Caco-2 (cell line): Measurements from ENCODE around the gene GID4. TPM values are rescaled to one million over a fixed set of nuclear protein-coding genes. Genes with fewer than 3 reads are reported as not detected.

Source experiments
- BruUV-seq: library from RNA; stranded (reverse); fragments of 400-500 nt; replicated peaks from 2 replicates; lab custom pipeline; 2021; lab: Mats Ljungman, UMichigan
- CTCF ChIA-PET: fragments of 300-600 bp; sonication (Branson Sonifier 250); formaldehyde crosslinking; loops from one replicate; lab custom pipeline; 2022; ENCODE audit warnings: antibody characterized with exemption; lab: Charles Lee
- POLR2A ChIA-PET: fragments of 300-600 bp; sonication (Branson Sonifier 250); formaldehyde crosslinking; loops from one replicate; lab custom pipeline; 2022; ENCODE audit warnings: antibody characterized with exemption; lab: Charles Lee
- DNase-seq, 2 experiments: peaks; one replicate each; pipeline versions ENCODE4 v3.0.0 to v3.0.0-alpha.2; 2020 to 2022
- H3K27me3 ChIP-seq: replicated peaks from 2 replicates; pipeline ENCODE4 v1.6.0; 2011; ENCODE audit warnings: low read length; ENCODE audit not compliant: control insufficient read depth, insufficient read depth
- H3K36me3 ChIP-seq: 2 replicates; pipeline ENCODE4 v1.5.1; 2011; ENCODE audit warnings: low read length; ENCODE audit not compliant: control insufficient read depth, insufficient read depth
- H3K4me1 ChIP-seq: fragments of 250-450 bp; sonication (Bioruptor Pico); 2 replicates; pipeline ENCODE4 v1.5.1; 2020; ENCODE audit warnings: mild to moderate bottlenecking
- H3K4me3 ChIP-seq: 2 replicates; pipeline ENCODE4 v1.5.1; 2011; ENCODE audit warnings: low read depth, mild to moderate bottlenecking, control low read depth, low read length
- H3K9me3 ChIP-seq: fragments of 250-450 bp; sonication (Bioruptor Pico); 2 replicates; pipeline ENCODE4 v1.5.1; 2020; ENCODE audit warnings: mild to moderate bottlenecking, moderate library complexity
- H3K27ac Mint-ChIP-seq: one replicate; pipeline ENCODE4 v1.8.0; 2022; ENCODE audit warnings: mixed read lengths; ENCODE audit not compliant: unreplicated experiment
- H3K27me3 Mint-ChIP-seq: one replicate; pipeline ENCODE4 v1.8.0; 2022; ENCODE audit warnings: mixed read lengths; ENCODE audit not compliant: insufficient read depth, unreplicated experiment
- H3K36me3 Mint-ChIP-seq: one replicate; pipeline ENCODE4 v1.8.0; 2022; ENCODE audit warnings: mild to moderate bottlenecking, mixed read lengths; ENCODE audit not compliant: insufficient read depth, unreplicated experiment
- H3K4me1 Mint-ChIP-seq: one replicate; pipeline ENCODE4 v1.8.0; 2022; ENCODE audit warnings: low read depth, mixed read lengths; ENCODE audit not compliant: unreplicated experiment
- H3K4me3 Mint-ChIP-seq: one replicate; pipeline ENCODE4 v1.8.0; 2022; ENCODE audit warnings: mild to moderate bottlenecking, moderate library complexity, mixed read lengths; ENCODE audit not compliant: unreplicated experiment
- H3K9me3 Mint-ChIP-seq: one replicate; pipeline ENCODE4 v1.8.0; 2022; ENCODE audit warnings: mixed read lengths; ENCODE audit not compliant: unreplicated experiment
- CTCF ChIP-seq, 2 experiments: fragments of 200-600 bp in 1 of 2; IDR thresholded peaks; 1 replicate in 1 of 2; 2 replicates in 1 of 2; pipeline versions ENCODE4 v1.5.1 to v1.8.0; 2011 to 2022; ENCODE audit warnings: antibody characterized with exemption in 1 of 2, control low read depth in 1 of 2, inconsistent platforms in 1 of 2, low read depth in 1 of 2, low read length in 1 of 2, mild to moderate bottlenecking in 1 of 2, moderate library complexity in 1 of 2; ENCODE audit not compliant: insufficient read depth in 1 of 2, severe bottlenecking in 1 of 2, unreplicated experiment in 1 of 2
- intact Hi-C: fragments of 100-400 bp; cut with micrococcal nuclease; formaldehyde crosslinking; loops from one replicate; pipeline ENCODE4 v1.10.0; 2022; ENCODE audit not compliant: unreplicated experiment
- total RNA-seq: library from RNA; stranded (reverse); gene quantifications from 2 replicates; pipeline ENCODE4 v1.2.3, GENCODE V29; 2022

GID4 gene
- total RNA-seq, 1 experiment from 2014 or later, result 14.0 TPM

- BruUV-seq, result no TSS peak
- Mint-ChIP-seq H3K27me3 (no peaks in the 10 kb centered on the region), H3K36me3 (peaks cover 18% of the 10 kb centered on the region), H3K27ac (no peak overlapping the region), H3K4me1 (no peaks in the 10 kb centered on the region), H3K9me3 (no peaks in the 10 kb centered on the region), H3K4me3 (no peak overlapping the region)
- Histone ChIP-seq H3K4me1 (no peaks in the 10 kb centered on the region), H3K4me3 (no peak overlapping the region), H3K27me3 (no peaks in the 10 kb centered on the region), H3K9me3 (no peaks in the 10 kb centered on the region), H3K36me3 (no peaks in the 10 kb centered on the region; the same call in 1 of the 2 replicates)
- DNase-seq, result no peak
- POLR2A ChIA-PET, result no interaction called here
- CTCF ChIA-PET, result interaction anchor here (1.2 kb wide), 1 partner anchor 83 kb away, joined by 5 read pairs; the partner anchor contains the start of genes DRC3 and TOM1L2
- no peak for TF ChIP-seq CTCF (IDR thresholded peaks at IDR 0.05; ENCODE audit: insufficient read depth in 1 of 2, low read depth in 1 of 2, low read length in 1 of 2, severe bottlenecking in 1 of 2, unreplicated experiment in 1 of 2)
- intact Hi-C loops, result no loop called here
These were observed 16.4 kb downstream of the GID4 start for GRCh38 chr17:18055597-18055996.

- POLR2A ChIA-PET, result no interaction called here
- no peaks in the 10 kb centered on the region for H3K27me3 ChIP-seq
- intact Hi-C loops, result no loop called here
- Mint-ChIP-seq H3K4me3 (no peak overlapping the region), H3K27me3 (no peaks in the 10 kb centered on the region), H3K4me1 (no peaks in the 10 kb centered on the region), H3K9me3 (no peaks in the 10 kb centered on the region), H3K36me3 (peaks cover 18% of the 10 kb centered on the region), H3K27ac (no peak overlapping the region)
- H3K4me1 ChIP-seq, result no peaks in the 10 kb centered on the region
- no peak for TF ChIP-seq CTCF (IDR thresholded peaks at IDR 0.05; ENCODE audit: insufficient read depth in 1 of 2, low read depth in 1 of 2, low read length in 1 of 2, severe bottlenecking in 1 of 2, unreplicated experiment in 1 of 2)
- no peaks in the 10 kb centered on the region for H3K9me3 ChIP-seq
- CTCF ChIA-PET, result interaction anchor here (1.2 kb wide), 1 partner anchor 84 kb away, joined by 5 read pairs; the partner anchor contains the start of genes DRC3 and TOM1L2
- H3K36me3 ChIP-seq, result no peaks in the 10 kb centered on the region; the same call in 1 of the 2 replicates
- DNase-seq, result no peak
- no peak overlapping the region for H3K4me3 ChIP-seq
- no TSS peak for BruUV-seq
These were observed 17.0 kb downstream of the GID4 start for GRCh38 chr17:18056214-18056613.

GRCh38 chr17:18059283-18059682 lies 20.1 kb downstream of the GID4 start:
- ChIA-PET CTCF (interaction anchor here (1.0 kb wide), 1 partner anchor 247 kb away, joined by 6 read pairs; no protein-coding TSS in a partner anchor), POLR2A (no interaction called here)
- Mint-ChIP-seq H3K4me3 (no peak overlapping the region), H3K4me1 (no peaks in the 10 kb centered on the region), H3K36me3 (peaks cover 13% of the 10 kb centered on the region), H3K27ac (no peak overlapping the region), H3K9me3 (no peaks in the 10 kb centered on the region), H3K27me3 (no peaks in the 10 kb centered on the region)
- Histone ChIP-seq H3K4me3 (no peak overlapping the region), H3K9me3 (no peaks in the 10 kb centered on the region), H3K4me1 (no peaks in the 10 kb centered on the region), H3K36me3 (no peaks in the 10 kb centered on the region; the same call in none of the 2 replicates), H3K27me3 (no peaks in the 10 kb centered on the region)
- no peak for DNase-seq
- intact Hi-C loops, result no loop called here
- no TSS peak for BruUV-seq
- no peak for TF ChIP-seq CTCF (IDR thresholded peaks at IDR 0.05; ENCODE audit: insufficient read depth in 1 of 2, low read depth in 1 of 2, low read length in 1 of 2, severe bottlenecking in 1 of 2, unreplicated experiment in 1 of 2)
